HG02759 (cell line): Measurements from ENCODE around the gene B3GNT4.
"Not testable (repeated sequence)": the region's sequence is repeated elsewhere in the genome, so short reads cannot be mapped to it uniquely, and the experiment has no call there.

Source experiments
- ATAC-seq: cut with Tn5 transposase; IDR thresholded peaks from one replicate; pipeline ENCODE4 v1.9.1; 2021; ENCODE audit warnings: mild to moderate bottlenecking, moderate library complexity; ENCODE audit not compliant: unreplicated experiment

B3GNT4 gene

DNA sequence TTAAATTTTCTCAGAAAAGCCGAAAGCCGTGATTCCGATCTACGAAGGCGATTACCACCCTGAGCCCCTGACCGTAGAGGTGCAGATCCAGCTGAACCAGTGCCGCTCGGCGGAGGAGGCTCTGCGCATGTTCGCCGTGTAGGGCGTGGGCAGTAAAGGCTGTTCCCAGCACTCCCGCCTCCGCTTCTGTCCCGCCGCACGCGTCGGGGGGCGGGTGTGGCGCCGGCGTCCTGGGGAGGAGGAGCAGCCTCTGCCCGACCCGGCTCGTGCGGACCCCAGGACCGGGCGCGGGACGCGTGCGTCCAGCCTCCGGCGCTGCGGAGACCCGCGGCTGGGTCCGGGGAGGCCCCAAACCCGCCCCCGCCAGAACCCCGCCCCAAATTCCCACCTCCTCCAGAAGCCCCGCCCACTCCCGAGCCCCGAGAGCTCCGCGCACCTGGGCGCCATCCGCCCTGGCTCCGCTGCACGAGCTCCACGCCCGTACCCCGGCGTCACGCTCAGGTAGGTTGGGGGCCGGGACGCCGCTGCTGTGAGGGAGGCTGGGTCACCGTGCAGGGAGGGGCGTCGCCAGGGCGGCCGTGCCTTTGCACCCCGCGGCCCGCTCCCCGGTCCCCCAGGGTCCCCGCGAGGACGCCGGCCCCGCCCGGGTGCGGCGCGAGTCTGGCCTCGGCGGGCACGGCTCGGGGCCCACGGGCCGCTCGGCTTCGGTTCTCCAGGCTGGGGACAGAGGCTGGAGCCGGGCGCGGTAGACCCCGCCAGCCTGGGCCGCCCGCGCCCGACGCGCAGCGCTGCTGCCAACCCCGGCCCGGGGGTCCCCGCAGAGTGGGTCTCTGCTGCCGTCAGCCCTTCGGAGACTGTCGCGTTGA is at the start of gene B3GNT4:
Gene B3GNT4 (plus strand): TSS at position 409 of the 866 bp plus-strand sequence. CDS start 910 bp downstream, outside the sequence.
- ATAC-seq, result peak; percentile 56

GRCh38 chr12:122155705-122156104 is 47.8 kb upstream of the B3GNT4 start:
- ATAC-seq, result no peak

- no peak for ATAC-seq
Observed at GRCh38 chr12:122158700-122159285, 44.7 kb upstream of the B3GNT4 start.

GRCh38 chr12:122159882-122160281 is 43.6 kb upstream of the B3GNT4 start:
- ATAC-seq, result no peak

- ATAC-seq, result no peak
Observed at GRCh38 chr12:122160761-122161160, 42.7 kb upstream of the B3GNT4 start.

GRCh38 chr12:122161682-122162081 is 41.8 kb upstream of the B3GNT4 start:
- no peak for ATAC-seq

- no peak for ATAC-seq
Observed at GRCh38 chr12:122162976-122163375, 40.5 kb upstream of the B3GNT4 start.

GRCh38 chr12:122166422-122167349 is 36.8 kb upstream of the B3GNT4 start:
- no peak for ATAC-seq

GRCh38 chr12:122167356-122167925 is 36.1 kb upstream of the B3GNT4 start:
- ATAC-seq, result no peak

DNA sequence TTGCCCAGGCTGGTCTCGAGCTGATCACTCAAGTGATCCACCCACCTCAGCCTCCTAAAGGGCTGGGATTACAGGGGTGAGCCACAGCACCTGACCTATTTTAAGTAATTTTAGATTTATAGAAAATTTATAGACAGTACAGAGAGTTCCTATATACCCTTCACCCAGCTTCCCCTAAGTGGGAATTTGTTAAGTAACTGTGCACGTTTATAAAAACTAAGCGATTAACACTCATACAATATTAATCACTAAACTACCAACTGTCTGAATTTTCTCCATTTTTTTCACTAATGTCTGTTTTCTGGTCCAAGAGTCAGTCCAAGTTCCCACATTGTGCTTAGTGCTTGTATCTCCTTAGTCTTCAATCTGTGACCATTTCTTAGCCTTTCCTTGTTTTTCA is 35.0 kb upstream of the B3GNT4 start:
- ATAC-seq, result no peak

GRCh38 chr12:122171399-122171798 is 32.1 kb upstream of the B3GNT4 start:
- ATAC-seq, result no peak

GRCh38 chr12:122172262-122172939 is 31.1 kb upstream of the B3GNT4 start:
- ATAC-seq, result no peak

DNA sequence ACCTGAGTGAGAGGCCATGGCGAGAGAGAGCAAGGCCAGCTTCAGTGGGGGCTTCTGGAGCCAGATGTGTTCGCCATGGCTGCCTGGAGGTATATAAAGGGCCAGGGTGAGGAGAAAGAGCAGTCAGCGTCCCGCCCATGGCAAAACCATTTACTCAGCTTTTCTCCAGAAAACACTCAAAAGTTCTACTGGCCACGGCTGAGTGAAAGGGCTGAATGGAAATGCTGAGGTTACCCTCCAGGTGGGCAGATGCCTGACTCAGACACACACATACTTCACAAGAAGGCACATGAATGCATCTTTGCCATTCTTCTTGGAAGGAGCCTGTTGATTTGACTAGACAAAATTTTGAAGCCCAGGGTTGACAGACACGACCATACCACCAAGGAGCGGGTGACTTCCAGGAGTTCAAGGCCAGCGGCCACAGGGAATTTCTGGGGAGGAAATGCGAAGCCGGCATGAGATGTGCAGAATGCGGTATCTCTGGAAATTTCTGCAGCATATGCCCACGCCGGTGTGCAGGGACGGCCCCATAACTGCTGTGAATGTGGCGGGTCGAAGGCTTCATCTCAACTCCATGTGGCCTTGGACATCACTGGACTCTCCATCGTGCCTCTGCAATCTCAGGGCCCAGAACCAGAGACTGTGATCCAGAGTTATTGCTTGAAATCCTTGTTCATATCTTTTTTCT is 29.2 kb upstream of the B3GNT4 start, which contains the start of gene IL31:
Gene IL31 (minus strand): TSS at position 67 of the 691 bp plus-strand sequence. CDS start 49 bp downstream, at position 18.
- no peak for ATAC-seq

DNA sequence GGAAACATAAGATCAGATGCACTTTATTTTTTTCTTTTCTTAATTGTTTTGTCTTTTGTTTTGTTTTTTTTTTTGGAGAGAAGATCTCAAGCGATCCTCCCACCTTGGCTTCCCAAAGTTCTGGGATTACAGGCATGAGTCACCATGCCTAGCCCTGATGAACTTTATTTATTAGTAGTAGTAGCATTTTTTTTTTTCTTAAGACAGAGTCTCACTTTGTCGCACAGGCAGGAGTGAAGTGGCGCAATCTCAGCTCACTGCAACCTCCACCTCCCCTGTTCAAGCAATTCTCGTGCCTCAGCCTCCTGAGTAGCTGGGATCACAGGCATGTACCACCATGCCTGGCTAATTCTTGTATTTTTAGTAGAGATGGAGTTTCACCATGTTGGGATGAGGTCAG is 27.0 kb upstream of the B3GNT4 start:
- ATAC-seq, result not testable (repeated sequence)

DNA sequence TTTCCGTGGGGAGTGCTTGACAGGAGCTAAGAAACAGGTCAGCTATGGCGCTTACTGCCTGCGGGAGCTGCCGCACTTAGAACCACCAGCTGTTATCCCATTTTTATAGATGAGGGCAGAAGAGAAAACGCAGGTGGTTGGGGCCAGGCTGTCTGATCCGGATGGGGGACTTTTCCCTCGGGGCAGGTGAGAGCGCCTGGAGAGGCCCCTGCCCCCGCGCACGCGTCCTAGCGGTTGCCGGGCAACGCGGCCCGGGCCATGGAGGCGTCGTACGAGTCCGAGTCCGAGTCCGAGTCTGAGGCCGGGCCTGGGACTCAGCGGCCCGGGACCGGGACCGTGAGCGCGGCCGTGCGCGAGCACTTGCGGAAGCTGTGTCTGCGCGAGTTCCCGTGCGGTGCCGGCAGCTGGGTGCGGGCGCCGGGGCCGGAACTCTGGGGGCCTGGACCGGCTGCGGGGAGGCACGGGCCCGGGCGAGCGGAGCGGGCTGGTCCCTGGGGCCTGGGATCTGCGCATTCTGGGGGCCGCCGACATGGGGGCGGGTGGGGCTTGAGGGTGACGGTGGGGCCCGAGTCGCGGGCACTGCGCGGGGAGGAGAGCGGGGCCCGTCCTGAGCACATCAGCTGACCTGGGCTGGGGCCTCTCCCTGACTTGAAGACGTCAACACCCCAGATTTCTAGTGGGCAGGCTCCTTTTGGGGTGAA is 20.5 kb upstream of the B3GNT4 start, which contains the start of gene LRRC43:
Gene LRRC43 (plus strand): TSS at position 237 of the 701 bp plus-strand sequence. CDS start 22 bp downstream, at position 259.
- no peak for ATAC-seq

- ATAC-seq, result no peak
Observed at GRCh38 chr12:122183588-122183940, 19.9 kb upstream of the B3GNT4 start.

GRCh38 chr12:122184517-122184916 is 19.0 kb upstream of the B3GNT4 start:
- ATAC-seq, result no peak

DNA sequence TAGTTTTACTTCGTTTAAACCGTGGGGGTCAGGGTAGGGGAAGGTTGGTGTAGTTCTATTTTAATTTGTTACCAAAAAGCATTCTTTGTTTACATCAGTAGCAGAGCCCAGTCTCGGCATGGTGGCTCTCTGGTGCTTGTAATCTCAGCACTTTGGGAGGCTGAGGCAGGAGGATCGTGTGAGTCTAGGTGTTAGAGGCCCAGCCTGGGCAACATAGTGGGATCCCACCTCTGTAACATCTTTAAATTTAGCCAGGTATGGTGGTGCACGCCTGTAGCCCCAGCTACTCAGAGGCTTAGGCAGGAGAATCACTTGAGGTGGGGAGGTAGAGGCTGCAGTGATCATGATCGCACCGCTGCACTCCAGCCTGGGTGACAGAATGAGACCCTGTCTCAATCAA is 18.4 kb upstream of the B3GNT4 start:
- no peak for ATAC-seq

DNA sequence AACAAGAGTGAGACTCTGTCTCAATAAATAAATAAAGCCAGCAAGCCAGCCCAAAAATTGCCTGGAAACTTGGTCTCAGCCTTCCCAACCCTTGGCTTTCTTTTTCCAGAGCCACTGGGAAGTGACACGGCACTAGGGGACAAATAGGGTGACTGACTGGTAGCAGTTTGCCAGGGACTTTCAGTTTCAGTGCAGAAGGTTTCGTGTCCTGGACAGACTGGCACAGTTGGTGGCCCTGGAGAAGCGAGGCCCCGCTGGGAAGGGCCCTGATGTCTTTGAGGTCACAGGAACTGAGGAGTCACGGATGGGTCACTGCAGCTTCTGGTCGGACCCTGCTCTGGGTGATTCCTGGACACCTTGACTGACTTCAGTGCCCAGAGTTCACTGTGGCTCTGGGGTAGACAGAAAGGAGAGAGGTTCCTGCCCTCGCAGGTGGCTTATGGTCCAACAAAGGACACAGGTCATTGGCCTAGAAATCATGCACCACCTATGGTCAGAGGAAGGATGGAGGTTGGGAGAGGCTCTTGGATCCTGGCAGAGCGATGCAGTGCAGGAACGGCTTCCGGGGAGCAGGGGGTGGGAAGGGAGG is 17.9 kb upstream of the B3GNT4 start:
- no peak for ATAC-seq
